Epidermal melanocyte (primary cell): ENCODE results near the gene NDUFA13.

ENCODE experiments used
- DNase-seq: peaks from one replicate; pipeline ENCODE4 v3.0.0; 2011; ENCODE audit warnings: low spot score; ENCODE audit not compliant: insufficient read length

Gene NDUFA13

DNA sequence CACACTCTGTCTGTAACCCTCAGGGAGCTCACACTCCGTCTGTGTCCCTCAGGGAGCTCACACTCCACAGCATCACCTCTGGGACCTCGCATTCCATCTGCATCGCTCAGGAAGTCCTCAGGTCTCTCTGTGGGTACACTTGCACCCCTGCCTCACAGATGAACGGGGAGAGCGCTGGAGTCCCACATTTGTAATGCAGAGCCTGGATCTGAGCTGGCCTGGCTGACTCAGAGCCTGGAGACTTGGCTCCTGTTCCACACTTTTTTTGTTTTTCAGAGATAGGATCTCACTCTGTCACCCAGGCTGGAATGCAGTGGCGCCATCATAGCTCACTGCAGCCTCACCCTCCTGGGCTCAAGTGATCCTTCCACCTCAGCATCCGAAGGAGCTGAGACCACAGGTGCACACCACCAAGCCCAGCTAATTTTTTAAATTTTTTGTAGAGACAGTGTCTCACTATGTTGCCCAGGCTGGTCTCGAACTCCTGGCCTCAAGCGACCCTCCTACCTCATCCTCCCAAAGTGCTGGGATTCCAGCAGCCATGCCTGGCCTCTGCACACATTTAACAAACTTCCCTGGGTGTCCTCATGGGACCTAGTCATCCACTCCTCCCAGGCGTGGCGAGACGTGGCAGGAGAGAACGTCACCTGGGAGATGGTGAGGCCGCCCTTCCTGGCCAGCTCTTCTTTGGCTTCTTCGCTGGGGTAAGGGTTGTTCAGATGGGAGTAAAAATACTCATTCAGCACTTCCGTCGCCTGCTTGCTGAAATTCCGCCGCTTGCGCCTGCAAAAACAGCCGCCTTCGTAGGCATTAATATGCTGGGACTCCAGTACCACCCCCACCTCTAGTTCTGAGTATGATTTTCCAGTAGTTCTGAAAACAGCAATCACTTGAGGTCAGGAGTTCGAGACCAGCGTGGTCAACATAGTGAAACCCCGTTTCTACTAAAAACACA is 53.1 kb downstream of the NDUFA13 start:
- no peak for DNase-seq

- no peak for DNase-seq
Measured at GRCh38 chr19:19570571-19570970, 54.5 kb downstream of the NDUFA13 start.

DNA sequence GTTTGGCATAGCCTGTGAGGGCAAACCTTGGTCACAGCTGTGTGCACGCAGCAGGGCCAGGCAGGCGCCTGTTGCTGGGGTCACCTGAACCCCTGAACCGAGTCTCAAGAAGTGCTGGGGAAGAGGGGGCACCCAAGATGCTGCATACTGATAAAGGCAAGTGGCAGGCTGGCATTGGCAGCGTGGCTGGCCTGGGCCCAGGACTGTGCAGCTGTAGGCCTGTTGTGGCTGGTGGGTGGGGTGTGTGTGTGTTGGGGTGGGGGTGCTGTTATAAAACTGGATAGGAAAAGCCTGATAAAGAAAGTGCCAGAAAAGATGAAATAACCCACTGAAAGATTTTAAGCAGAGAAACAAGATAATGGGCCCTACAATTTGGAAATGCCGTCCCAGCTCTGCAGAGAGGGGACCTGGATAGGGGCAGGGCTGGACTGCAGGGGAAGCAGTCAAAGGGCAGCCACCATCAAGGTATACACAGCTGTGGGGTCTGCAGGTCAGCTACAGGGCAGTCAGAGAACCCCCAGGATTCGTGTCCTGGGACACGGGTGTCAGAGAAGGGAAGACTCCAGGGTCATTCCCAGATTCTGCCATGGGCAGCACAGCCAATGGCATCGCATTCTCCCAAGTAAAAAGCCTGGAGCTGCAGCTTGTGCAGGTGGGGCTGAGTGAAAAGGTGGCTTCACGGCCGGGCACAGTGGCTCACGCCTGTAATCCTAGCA is 55.2 kb downstream of the NDUFA13 start:
- no peak for DNase-seq

DNA sequence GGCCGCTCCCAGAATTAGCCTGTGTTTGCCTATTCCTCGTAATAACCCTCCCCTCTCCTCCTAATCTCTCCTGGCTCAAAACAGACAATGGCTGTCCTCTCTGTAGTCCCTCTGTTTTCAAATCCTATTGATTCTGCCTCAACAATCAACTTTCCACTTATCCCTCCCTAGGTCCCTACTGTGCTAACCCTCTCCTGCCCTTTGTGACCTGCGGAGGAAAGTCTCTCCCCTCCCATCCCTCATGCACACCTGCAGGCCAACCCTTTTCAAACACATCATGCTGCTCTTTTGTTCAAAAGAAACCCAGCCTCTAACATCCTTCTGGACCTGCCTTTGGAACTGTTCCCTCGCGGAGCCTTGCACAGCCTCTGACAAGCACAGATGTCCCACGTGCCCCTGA is 59.4 kb downstream of the NDUFA13 start:
- DNase-seq, result no peak
